ENCODE data around the gene ORC5.

GRCh38 chr7:104126411-104126841 lies 81.4 kb downstream of the ORC5 start:
- TF ChIP-seq CTCF (conservative IDR thresholded peaks at IDR 0.05; ENCODE audit: low read length) = no peak
- no peak for TF ChIP-seq EZH2phosphoT487 (IDR thresholded peaks at IDR 0.05; ENCODE audit: borderline replicate concordance, low read depth, low read length)

Data from OCI-LY7 (cell line).